OCI-LY1 (cell line): Measurements from ENCODE around the gene LRRC61.

ENCODE experiments used
- EZH2 ChIP-seq: fragments of 200-600 bp; sonication (generic), shearing (Covaris generic); IDR thresholded peaks from 2 replicates; pipeline ENCODE4 v1.8.0; 2017; ENCODE audit warnings: borderline replicate concordance, mixed run types, mild to moderate bottlenecking, antibody characterized with exemption, low read length, moderate library complexity, mixed read lengths
- TF ChIP-seq, protein P1 (sequence below): fragments of 200-600 bp; sonication (generic), shearing (Covaris generic); IDR thresholded peaks from 2 replicates; pipeline ENCODE4 v1.5.1; 2017; ENCODE audit warnings: mild to moderate bottlenecking, antibody characterized with exemption, low read length, moderate library complexity, mixed read lengths

DNA sequence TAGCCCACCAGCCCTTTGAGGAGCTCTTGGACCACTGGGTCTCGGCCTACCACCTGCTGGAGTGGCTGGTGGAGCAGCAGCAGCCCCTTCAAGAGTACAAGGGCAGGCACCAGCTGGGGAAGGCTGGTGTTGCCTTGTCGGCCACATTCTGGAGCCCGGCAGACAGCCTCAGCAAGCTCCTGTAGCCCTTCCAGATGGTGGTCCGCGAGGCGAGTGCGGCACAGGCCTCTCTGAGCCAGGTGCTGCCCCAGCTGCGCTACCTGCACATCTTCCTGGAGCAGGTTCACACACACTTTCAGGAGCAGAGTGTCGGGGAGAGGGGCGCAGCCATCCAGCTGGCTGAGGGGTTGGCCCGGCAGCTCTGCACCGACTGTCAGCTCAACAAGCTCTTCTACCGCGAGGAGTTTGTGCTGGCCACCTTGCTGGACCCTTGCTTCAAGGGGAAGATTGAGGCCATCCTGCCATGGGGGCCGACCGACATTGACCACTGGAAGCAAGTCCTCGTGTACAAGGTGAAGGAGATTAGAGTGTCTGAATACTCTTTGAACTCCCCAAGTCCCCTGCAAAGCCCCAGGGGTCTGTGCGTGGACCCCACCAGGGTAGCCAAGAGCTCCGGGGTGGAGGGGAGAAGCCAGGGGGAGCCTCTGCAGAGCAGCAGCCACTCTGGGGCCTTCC is 7.2 kb downstream of the LRRC61 start:
- TF ChIP-seq, protein P1, sequence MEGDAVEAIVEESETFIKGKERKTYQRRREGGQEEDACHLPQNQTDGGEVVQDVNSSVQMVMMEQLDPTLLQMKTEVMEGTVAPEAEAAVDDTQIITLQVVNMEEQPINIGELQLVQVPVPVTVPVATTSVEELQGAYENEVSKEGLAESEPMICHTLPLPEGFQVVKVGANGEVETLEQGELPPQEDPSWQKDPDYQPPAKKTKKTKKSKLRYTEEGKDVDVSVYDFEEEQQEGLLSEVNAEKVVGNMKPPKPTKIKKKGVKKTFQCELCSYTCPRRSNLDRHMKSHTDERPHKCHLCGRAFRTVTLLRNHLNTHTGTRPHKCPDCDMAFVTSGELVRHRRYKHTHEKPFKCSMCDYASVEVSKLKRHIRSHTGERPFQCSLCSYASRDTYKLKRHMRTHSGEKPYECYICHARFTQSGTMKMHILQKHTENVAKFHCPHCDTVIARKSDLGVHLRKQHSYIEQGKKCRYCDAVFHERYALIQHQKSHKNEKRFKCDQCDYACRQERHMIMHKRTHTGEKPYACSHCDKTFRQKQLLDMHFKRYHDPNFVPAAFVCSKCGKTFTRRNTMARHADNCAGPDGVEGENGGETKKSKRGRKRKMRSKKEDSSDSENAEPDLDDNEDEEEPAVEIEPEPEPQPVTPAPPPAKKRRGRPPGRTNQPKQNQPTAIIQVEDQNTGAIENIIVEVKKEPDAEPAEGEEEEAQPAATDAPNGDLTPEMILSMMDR: no peak
- TF ChIP-seq EZH2: no peak
